Mesothelial cell of epicardium (in vitro differentiated cells): ENCODE data around the gene NAA10. TPM values are rescaled to one million over a fixed set of nuclear protein-coding genes. Genes with fewer than 3 reads are reported as not detected.

ENCODE experiments used
- DNase-seq, 2 experiments: peaks; one replicate each; pipeline ENCODE4 v3.0.0; 2021; ENCODE audit warnings: low spot score in 2 of 2; ENCODE audit not compliant: unreplicated experiment in 2 of 2
- H3K27ac Mint-ChIP-seq: 2 replicates; pipeline ENCODE4 v1.8.0; 2021; ENCODE audit warnings: mixed read lengths
- H3K27me3 Mint-ChIP-seq: 2 replicates; pipeline ENCODE4 v1.8.0; 2021; ENCODE audit warnings: low read depth, mixed read lengths
- H3K36me3 Mint-ChIP-seq: 2 replicates; pipeline ENCODE4 v1.8.0; 2021; ENCODE audit warnings: mixed read lengths
- H3K4me1 Mint-ChIP-seq: 2 replicates; pipeline ENCODE4 v1.8.0; 2021; ENCODE audit warnings: mixed read lengths
- H3K4me3 Mint-ChIP-seq: 2 replicates; pipeline ENCODE4 v1.8.0; 2021; ENCODE audit warnings: mild to moderate bottlenecking, moderate library complexity, mixed read lengths
- H3K9me3 Mint-ChIP-seq: 2 replicates; pipeline ENCODE4 v1.8.0; 2021; ENCODE audit warnings: mixed read lengths
- total RNA-seq: library from RNA; stranded (reverse); gene quantifications from 3 replicates; pipeline ENCODE4 v1.2.1, GENCODE V29; 2021
- TF ChIP-seq, protein P1 (sequence below): fragments of 200-600 bp; sonication (generic); IDR thresholded peaks from one replicate; pipeline ENCODE4 v1.5.0; 2021; ENCODE audit warnings: antibody characterized with exemption; ENCODE audit not compliant: unreplicated experiment

Gene NAA10
- total RNA-seq, 1 donor from 2014 or later = 76.8 TPM

DNA sequence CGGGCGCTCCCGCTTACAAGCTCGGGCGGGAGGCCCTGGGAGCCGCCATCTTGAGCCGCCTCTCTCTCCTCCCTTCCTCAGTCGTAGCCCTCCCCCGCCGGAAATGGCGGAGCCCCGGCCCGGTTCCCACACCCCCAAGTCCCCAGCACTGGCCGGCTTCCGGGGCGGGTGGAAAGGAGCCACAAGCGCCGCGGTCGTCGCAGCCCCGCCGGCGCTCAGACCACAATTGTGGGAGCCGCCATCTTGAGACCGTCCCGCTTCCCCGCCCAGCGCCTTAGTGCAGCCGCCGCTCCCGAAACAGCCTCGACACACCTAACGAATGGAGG, 36.2 kb upstream of the NAA10 start:
- no peaks in the 10 kb centered on the region for H3K9me3 Mint-ChIP-seq
- H3K4me3 Mint-ChIP-seq = peak overlapping the region; percentile 100
- H3K36me3 Mint-ChIP-seq = no peaks in the 10 kb centered on the region
- TF ChIP-seq, protein P1, sequence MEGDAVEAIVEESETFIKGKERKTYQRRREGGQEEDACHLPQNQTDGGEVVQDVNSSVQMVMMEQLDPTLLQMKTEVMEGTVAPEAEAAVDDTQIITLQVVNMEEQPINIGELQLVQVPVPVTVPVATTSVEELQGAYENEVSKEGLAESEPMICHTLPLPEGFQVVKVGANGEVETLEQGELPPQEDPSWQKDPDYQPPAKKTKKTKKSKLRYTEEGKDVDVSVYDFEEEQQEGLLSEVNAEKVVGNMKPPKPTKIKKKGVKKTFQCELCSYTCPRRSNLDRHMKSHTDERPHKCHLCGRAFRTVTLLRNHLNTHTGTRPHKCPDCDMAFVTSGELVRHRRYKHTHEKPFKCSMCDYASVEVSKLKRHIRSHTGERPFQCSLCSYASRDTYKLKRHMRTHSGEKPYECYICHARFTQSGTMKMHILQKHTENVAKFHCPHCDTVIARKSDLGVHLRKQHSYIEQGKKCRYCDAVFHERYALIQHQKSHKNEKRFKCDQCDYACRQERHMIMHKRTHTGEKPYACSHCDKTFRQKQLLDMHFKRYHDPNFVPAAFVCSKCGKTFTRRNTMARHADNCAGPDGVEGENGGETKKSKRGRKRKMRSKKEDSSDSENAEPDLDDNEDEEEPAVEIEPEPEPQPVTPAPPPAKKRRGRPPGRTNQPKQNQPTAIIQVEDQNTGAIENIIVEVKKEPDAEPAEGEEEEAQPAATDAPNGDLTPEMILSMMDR = no peak
- peak; percentile 83 to 92 for DNase-seq
- peaks cover 58% of the 10 kb centered on the region for H3K4me1 Mint-ChIP-seq
- no peaks in the 10 kb centered on the region for H3K27me3 Mint-ChIP-seq
- H3K27ac Mint-ChIP-seq = peak overlapping the region; percentile 100

DNA sequence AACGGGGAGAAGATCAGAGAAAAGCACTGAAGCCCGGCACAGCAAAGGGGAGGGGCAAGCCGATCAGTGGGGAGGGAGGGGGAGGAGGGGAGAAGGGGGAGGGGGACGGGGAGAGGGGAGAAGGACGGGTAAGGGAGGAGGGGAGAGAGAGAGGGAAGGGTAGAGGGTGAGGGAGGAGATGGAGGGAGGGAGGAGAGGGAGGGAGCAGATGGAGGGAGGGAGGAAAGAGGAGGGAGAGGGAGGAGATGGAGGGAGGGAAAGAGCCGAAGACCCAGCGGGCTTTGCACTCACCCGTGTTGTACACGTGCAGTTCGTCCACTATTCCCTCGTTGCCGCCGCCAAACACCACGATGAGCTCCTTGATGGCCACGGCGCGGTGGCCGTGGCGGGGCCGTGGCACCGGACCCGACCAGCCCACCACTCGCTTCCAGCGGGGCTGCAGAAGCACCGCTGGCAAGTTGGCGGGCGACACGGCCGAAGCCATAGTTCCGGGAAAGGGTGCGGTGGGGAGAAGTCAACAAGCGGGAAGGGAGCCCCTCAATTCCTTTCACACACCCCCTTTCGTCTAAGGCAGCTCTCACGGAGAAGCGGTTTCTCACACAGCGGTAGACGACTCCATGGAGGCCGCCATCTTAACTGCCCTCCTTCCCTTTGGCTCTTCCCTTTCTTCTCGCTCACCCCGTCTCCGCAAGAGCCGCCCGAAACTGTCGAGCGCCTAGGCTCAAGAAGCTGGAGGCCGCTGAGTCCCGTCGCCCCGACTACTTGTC, 35.7 kb upstream of the NAA10 start:
- no peaks in the 10 kb centered on the region for H3K9me3 Mint-ChIP-seq
- TF ChIP-seq, protein P1 = no peak
- H3K27ac Mint-ChIP-seq = peak overlapping the region; percentile 100
- peak overlapping the region; percentile 100 for H3K4me3 Mint-ChIP-seq
- H3K36me3 Mint-ChIP-seq = no peaks in the 10 kb centered on the region
- peak in 1 of 2 experiments; percentile 54 for DNase-seq
- no peaks in the 10 kb centered on the region for H3K27me3 Mint-ChIP-seq
- peaks cover 60% of the 10 kb centered on the region for H3K4me1 Mint-ChIP-seq

DNA sequence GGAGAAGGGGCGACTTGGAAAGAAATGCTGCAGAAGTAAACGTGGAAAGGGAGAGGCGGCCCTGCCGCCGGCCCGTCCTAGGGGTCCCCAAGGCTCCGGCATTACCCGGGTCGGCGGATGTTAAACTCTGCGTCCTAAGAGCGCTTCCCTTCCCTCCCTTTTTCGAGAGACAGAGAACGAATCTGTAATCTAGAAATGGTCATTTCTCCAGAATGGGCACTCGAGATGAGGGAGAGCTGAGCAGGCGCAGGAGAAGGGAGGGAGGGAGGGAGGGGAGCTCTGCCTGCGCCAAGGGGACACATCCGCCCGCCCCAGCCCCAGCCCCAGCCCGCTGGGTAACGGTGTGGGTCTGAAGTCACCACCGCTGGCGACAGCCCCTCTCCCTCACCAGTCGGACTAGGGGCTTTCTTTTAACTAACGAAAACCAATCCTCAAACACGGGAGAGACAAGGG, 35.1 kb upstream of the NAA10 start:
- TF ChIP-seq, protein P1 = no peak
- peaks cover 58% of the 10 kb centered on the region for H3K4me1 Mint-ChIP-seq
- peak in 1 of 2 experiments; percentile 61 for DNase-seq
- H3K4me3 Mint-ChIP-seq = peak overlapping the region; percentile 100
- H3K27ac Mint-ChIP-seq = peak overlapping the region; percentile 96
- no peaks in the 10 kb centered on the region for H3K36me3 Mint-ChIP-seq
- H3K27me3 Mint-ChIP-seq = no peaks in the 10 kb centered on the region
- no peaks in the 10 kb centered on the region for H3K9me3 Mint-ChIP-seq

DNA sequence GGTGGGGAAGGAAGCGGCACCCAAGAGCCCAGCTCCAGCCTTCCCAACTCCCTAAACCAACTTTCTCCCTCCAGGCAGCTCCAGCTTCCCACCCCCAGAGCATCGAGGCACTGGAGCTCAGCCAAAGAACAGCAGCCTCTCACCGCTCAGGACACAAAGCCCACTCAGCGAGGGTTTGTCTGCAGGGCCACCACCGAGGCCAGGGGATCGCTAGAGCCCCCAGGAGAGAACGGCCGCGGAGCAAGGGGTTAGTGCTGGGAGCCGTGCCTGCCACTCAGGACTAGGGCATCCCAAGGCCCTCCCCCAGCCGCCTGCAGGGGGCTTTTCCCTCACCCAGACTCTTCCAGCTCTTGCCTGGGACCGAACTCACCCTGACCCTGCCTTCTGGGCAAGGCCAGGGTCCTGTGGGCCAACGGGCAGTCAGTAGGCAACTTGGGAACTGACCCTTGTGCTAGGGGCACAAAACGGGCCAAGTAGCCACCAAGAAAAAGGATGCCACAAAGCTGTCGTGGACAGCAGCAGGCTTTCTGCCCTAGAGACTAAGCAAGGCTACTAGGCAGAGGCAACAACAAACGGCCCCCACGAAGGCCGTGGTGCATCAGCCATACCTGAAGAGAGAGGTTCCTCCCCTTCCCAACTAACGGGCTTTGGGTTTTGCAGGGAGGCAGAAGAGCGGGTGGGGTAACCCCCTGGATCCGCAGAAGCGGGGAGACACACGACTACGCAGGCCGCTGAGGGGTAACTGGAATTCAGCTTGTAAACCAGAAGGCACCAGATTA, 34.5 kb upstream of the NAA10 start:
- H3K27ac Mint-ChIP-seq = peak overlapping the region; percentile 96
- TF ChIP-seq, protein P1 = peak; percentile 22
- peak overlapping the region; percentile 100 for H3K4me3 Mint-ChIP-seq
- H3K27me3 Mint-ChIP-seq = no peaks in the 10 kb centered on the region
- DNase-seq = no peak
- no peaks in the 10 kb centered on the region for H3K36me3 Mint-ChIP-seq
- H3K9me3 Mint-ChIP-seq = no peaks in the 10 kb centered on the region
- peaks cover 52% of the 10 kb centered on the region for H3K4me1 Mint-ChIP-seq

DNA sequence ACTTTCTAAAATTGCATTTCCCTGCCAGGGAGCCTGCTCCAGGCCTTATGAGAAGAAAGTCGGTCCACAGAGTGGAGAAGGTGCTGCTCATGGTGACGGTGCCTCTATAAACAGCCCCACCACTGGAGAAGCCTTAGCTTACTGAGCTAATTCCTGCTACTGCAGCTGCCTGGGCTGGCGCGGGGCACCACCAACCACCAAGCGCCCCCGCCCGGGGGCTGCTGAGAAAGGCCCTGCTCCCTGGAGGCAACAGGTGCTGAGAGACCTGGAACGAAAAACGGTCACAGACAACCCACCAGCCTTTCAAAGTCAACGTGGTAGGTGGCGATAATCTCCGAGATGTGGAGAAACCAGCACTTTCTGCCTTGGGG, 33.9 kb upstream of the NAA10 start:
- DNase-seq = no peak
- Mint-ChIP-seq H3K9me3 (no peaks in the 10 kb centered on the region), H3K4me1 (peaks cover 46% of the 10 kb centered on the region), H3K27ac (peak overlapping the region; percentile 96), H3K27me3 (no peaks in the 10 kb centered on the region), H3K36me3 (no peaks in the 10 kb centered on the region), H3K4me3 (peak overlapping the region; percentile 100)
- TF ChIP-seq, protein P1 = no peak
